Measurements from ENCODE around the gene STX7. TPM values are rescaled to one million over a fixed set of nuclear protein-coding genes. Genes with fewer than 3 reads are reported as not detected.
A peak's percentile ranks its signal among the peaks of the same experiment; 100 is the strongest.
"Not testable (repeated sequence)": the region's sequence is repeated elsewhere in the genome, so short reads cannot be mapped to it uniquely, and the experiment has no call there.

The STX7 gene, protein sequence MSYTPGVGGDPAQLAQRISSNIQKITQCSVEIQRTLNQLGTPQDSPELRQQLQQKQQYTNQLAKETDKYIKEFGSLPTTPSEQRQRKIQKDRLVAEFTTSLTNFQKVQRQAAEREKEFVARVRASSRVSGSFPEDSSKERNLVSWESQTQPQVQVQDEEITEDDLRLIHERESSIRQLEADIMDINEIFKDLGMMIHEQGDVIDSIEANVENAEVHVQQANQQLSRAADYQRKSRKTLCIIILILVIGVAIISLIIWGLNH
- total RNA-seq: 41.1 TPM
- 39.7 TPM for polyA plus RNA-seq

- Histone ChIP-seq H3K36me3 (ENCODE audit: insufficient read depth) (no peaks in the 10 kb centered on the region), H3K27ac (ENCODE audit: low read depth) (peak within 1 kb of the TSS; percentile 89), H3K4me3 (ENCODE audit: low read depth, low read length) (peak within 1 kb of the TSS; percentile 96), H3K4me1 (ENCODE audit: insufficient read depth) (peaks cover 2% of the 10 kb centered on the region)
- DNase-seq (ENCODE audit: extremely low spot score): peak; percentile 81
- under 1% methylated on average over 67 of the region's 67 CpGs for WGBS
Observed at GRCh38 chr6:132512638-132513632, at the start of gene STX7. Gene STX7, minus strand, starts transcription at chr6:132513116. Its CDS starts 9,586 bp downstream, at chr6:132503530.

GRCh38 chr6:132560087-132560486, 47.2 kb upstream of the STX7 start:
- not testable (repeated sequence) for H3K27ac ChIP-seq (ENCODE audit: low read depth); H3K4me3 ChIP-seq (ENCODE audit: low read depth, low read length); H3K36me3 ChIP-seq (ENCODE audit: insufficient read depth); DNase-seq (ENCODE audit: extremely low spot score); H3K4me1 ChIP-seq (ENCODE audit: insufficient read depth)
- 76% methylated on average over 3 of the region's 3 CpGs for WGBS

GRCh38 chr6:132552372-132552771, 39.5 kb upstream of the STX7 start, which contains the start of gene TAAR8:
Gene TAAR8, plus strand, starts transcription at chr6:132552672. Its CDS starts 21 bp downstream, at chr6:132552693.
- Histone ChIP-seq H3K27ac (ENCODE audit: low read depth) (no peak within 1 kb of the TSS), H3K4me1 (ENCODE audit: insufficient read depth) (no peaks in the 10 kb centered on the region), H3K36me3 (ENCODE audit: insufficient read depth) (no peaks in the 10 kb centered on the region), H3K4me3 (ENCODE audit: low read depth, low read length) (no peak within 1 kb of the TSS)
- DNase-seq (ENCODE audit: extremely low spot score): no peak
- WGBS: 95% methylated on average over 2 of the region's 2 CpGs

- Histone ChIP-seq H3K36me3 (ENCODE audit: insufficient read depth) (no peaks in the 10 kb centered on the region), H3K27ac (ENCODE audit: low read depth) (no peak overlapping the region), H3K4me1 (ENCODE audit: insufficient read depth) (no peaks in the 10 kb centered on the region), H3K4me3 (ENCODE audit: low read depth, low read length) (no peak overlapping the region)
- no peak for DNase-seq (ENCODE audit: extremely low spot score)
- 89% methylated on average over 4 of the region's 4 CpGs for WGBS
Observed at GRCh38 chr6:132551214-132551613, 38.3 kb upstream of the STX7 start.

DNA sequence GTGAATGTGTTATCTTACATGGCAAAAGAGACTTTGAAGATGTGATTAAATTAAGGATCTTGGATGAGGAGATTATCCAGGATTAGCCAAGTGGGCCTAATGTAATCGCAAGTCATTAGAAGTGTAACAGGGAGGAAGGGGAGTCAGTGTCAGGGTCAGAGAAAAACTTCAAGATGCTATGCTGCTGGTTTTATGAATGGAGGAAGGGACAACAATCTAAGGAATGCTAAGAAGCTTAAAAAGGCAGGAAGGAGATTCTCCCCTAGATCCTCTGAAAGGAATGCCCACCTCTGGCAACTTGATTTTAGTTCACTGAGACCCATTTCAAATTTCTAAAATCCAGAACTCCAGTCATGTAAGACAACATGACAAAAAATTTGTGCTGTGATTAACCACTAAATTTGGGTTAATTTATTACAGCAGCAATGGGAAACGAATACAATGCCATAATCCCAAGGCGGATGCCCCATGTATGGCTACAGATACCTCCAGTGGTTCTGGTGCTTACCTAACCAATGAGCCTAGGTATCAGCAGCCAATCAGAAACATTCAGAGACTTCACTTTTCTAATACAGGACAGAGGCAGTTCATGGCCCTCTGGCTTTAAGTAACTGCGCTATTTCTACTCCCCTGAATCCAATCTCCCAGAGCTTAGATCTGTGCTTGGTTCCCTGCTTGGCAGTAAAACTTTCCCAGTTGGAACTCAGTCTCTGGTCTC, 36.0 kb upstream of the STX7 start:
- H3K4me1 ChIP-seq (ENCODE audit: insufficient read depth): no peaks in the 10 kb centered on the region
- no peak overlapping the region for H3K27ac ChIP-seq (ENCODE audit: low read depth)
- H3K36me3 ChIP-seq (ENCODE audit: insufficient read depth): no peaks in the 10 kb centered on the region
- WGBS: 82% methylated on average over 4 of the region's 4 CpGs
- H3K4me3 ChIP-seq (ENCODE audit: low read depth, low read length): no peak overlapping the region
- no peak for DNase-seq (ENCODE audit: extremely low spot score)

GRCh38 chr6:132544826-132545225, 31.9 kb upstream of the STX7 start:
- Histone ChIP-seq H3K4me1 (ENCODE audit: insufficient read depth) (no peaks in the 10 kb centered on the region), H3K4me3 (ENCODE audit: low read depth, low read length) (no peak overlapping the region), H3K36me3 (ENCODE audit: insufficient read depth) (no peaks in the 10 kb centered on the region), H3K27ac (ENCODE audit: low read depth) (no peak overlapping the region)
- no peak for DNase-seq (ENCODE audit: extremely low spot score)

- Histone ChIP-seq H3K36me3 (ENCODE audit: insufficient read depth) (no peaks in the 10 kb centered on the region), H3K4me1 (ENCODE audit: insufficient read depth) (no peaks in the 10 kb centered on the region), H3K4me3 (ENCODE audit: low read depth, low read length) (no peak within 1 kb of the TSS), H3K27ac (ENCODE audit: low read depth) (no peak within 1 kb of the TSS)
- 89% methylated on average over 4 of the region's 4 CpGs for WGBS
- DNase-seq (ENCODE audit: extremely low spot score): no peak
Observed at GRCh38 chr6:132537977-132538376, 25.1 kb upstream of the STX7 start, which contains the start of gene TAAR9. Gene TAAR9, plus strand, starts transcription at chr6:132538277. Its CDS starts 13 bp downstream, at chr6:132538290.

- Histone ChIP-seq H3K36me3 (ENCODE audit: insufficient read depth) (no peaks in the 10 kb centered on the region), H3K4me1 (ENCODE audit: insufficient read depth) (no peaks in the 10 kb centered on the region), H3K4me3 (ENCODE audit: low read depth, low read length) (no peak overlapping the region), H3K27ac (ENCODE audit: low read depth) (no peak overlapping the region)
- DNase-seq (ENCODE audit: extremely low spot score): no peak
- 88% methylated on average over 3 of the region's 3 CpGs for WGBS
Observed at GRCh38 chr6:132537145-132537544, 24.2 kb upstream of the STX7 start.

GRCh38 chr6:132534546-132534945, 21.6 kb upstream of the STX7 start:
- 82% methylated on average over 2 of the region's 2 CpGs for WGBS
- not testable (repeated sequence) for H3K4me3 ChIP-seq (ENCODE audit: low read depth, low read length); H3K27ac ChIP-seq (ENCODE audit: low read depth); DNase-seq (ENCODE audit: extremely low spot score); H3K4me1 ChIP-seq (ENCODE audit: insufficient read depth); H3K36me3 ChIP-seq (ENCODE audit: insufficient read depth)

- H3K36me3 ChIP-seq (ENCODE audit: insufficient read depth): no peaks in the 10 kb centered on the region
- no peak overlapping the region for H3K27ac ChIP-seq (ENCODE audit: low read depth)
- peak; percentile 39 for DNase-seq (ENCODE audit: extremely low spot score)
- H3K4me1 ChIP-seq (ENCODE audit: insufficient read depth): no peaks in the 10 kb centered on the region
- WGBS: 14% methylated on average over 9 of the region's 9 CpGs
- H3K4me3 ChIP-seq (ENCODE audit: low read depth, low read length): no peak overlapping the region
Observed at GRCh38 chr6:132530293-132530974, 17.5 kb upstream of the STX7 start.

GRCh38 chr6:132527791-132528190, 14.9 kb upstream of the STX7 start:
- WGBS: 64% methylated on average over 6 of the region's 6 CpGs
- no peak for DNase-seq (ENCODE audit: extremely low spot score)
- Histone ChIP-seq H3K36me3 (ENCODE audit: insufficient read depth) (no peaks in the 10 kb centered on the region), H3K27ac (ENCODE audit: low read depth) (no peak overlapping the region), H3K4me3 (ENCODE audit: low read depth, low read length) (no peak overlapping the region), H3K4me1 (ENCODE audit: insufficient read depth) (no peaks in the 10 kb centered on the region)

- 60% methylated on average over 2 of the region's 2 CpGs for WGBS
- Histone ChIP-seq H3K27ac (ENCODE audit: low read depth) (no peak overlapping the region), H3K36me3 (ENCODE audit: insufficient read depth) (no peaks in the 10 kb centered on the region), H3K4me1 (ENCODE audit: insufficient read depth) (no peaks in the 10 kb centered on the region), H3K4me3 (ENCODE audit: low read depth, low read length) (no peak overlapping the region)
- DNase-seq (ENCODE audit: extremely low spot score): no peak
Observed at GRCh38 chr6:132526461-132526860, 13.5 kb upstream of the STX7 start.

DNA sequence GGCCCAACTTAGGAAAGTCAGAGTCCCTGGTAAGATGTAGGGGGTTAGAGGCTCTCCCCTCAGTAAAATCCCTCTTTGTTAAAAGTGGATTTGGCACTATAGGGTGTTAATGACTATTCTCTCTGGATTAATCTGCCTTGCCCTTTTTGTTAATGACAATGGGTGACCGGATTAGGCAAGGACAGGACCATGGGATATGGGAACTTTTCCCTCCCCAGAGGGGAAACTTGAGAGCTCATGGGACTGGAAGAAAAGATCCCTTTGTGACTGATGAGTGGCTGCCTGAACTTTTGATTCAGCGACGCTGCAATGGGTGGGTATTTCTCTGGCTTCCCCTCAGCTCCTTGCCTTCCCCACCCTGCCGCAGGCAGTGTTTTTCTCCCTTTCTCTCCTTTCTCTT, 12.9 kb upstream of the STX7 start:
- DNase-seq (ENCODE audit: extremely low spot score): no peak
- Histone ChIP-seq H3K4me1 (ENCODE audit: insufficient read depth) (no peaks in the 10 kb centered on the region), H3K4me3 (ENCODE audit: low read depth, low read length) (no peak overlapping the region), H3K36me3 (ENCODE audit: insufficient read depth) (no peaks in the 10 kb centered on the region), H3K27ac (ENCODE audit: low read depth) (no peak overlapping the region)
- WGBS: 63% methylated on average over 4 of the region's 4 CpGs

All from urinary bladder (tissue), 4 donors.